HG02610 (cell line): ENCODE results near the gene FAM193A.
"Not testable (repeated sequence)": the region's sequence is repeated elsewhere in the genome, so short reads cannot be mapped to it uniquely, and the experiment has no call there.

Source experiments
- ATAC-seq: cut with Tn5 transposase; IDR thresholded peaks from one replicate; pipeline ENCODE4 v1.9.1; 2021; ENCODE audit warnings: mild to moderate bottlenecking, moderate library complexity; ENCODE audit not compliant: unreplicated experiment

The FAM193A gene

DNA sequence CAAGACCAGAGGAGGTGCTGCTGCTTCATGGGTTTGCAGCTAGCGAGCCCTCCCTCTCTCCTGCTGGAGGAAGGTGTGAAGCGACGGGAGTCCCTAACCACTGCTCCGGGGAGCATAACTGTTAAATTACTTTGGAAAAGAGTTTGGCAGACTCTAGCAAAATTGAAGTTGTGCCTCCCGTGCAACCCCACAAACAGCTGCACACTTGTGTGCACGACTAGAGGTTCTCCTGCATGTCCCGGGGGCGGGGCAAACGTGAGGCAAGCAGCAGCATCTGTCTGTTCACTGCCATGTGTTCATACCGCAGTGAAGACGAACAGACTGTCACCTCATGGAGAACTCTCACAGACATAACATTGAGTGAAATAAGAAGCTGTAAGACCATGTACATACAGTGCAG is 185.1 kb downstream of the FAM193A start:
- no peak for ATAC-seq

GRCh38 chr4:2722033-2722432 is 185.6 kb downstream of the FAM193A start:
- ATAC-seq = no peak

- ATAC-seq = no peak
These were observed 187.3 kb downstream of the FAM193A start for GRCh38 chr4:2723751-2724150.

GRCh38 chr4:2725380-2725779 is 188.9 kb downstream of the FAM193A start:
- no peak for ATAC-seq

DNA sequence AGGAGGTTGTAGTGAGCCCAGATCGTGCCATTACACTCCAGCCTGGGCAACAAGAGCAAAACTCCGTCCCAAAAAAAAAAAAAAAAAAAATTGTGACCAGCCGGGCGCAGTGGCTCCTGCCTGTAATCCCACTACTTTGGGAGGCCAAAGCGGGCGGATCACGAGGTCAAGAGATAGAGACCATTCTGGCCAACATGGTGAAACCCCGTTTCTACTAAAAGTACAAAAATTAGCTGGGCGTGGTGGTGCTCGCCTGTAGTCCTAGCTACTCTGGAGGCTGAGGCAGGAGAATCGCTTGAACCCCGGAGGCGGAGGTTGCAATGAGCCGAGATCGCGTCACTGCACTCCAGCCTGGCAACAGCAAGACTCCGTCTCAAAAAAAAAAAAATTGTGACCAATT is 190.4 kb downstream of the FAM193A start:
- ATAC-seq = not testable (repeated sequence)

DNA sequence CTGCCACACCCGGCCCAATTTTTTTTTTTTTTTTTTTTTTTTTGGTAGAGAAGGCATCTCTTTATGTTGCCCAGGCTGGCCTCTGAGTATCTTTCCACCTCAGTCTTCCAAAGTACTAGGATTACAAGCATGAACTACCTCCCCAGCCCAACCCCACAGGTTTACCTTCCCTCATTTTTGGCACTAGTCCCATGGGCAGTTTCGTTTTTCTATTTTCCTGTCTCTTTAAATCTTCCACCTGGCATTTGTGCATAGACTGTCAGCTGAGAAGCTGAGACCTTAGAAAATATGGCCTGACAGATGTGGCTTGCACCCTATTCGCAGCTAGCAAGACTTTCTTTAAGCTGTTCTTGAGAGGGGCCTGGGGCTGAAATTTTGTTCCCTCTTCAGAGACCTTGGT is 191.8 kb downstream of the FAM193A start:
- no peak for ATAC-seq

GRCh38 chr4:2728806-2729532 is 192.5 kb downstream of the FAM193A start:
- ATAC-seq = no peak

DNA sequence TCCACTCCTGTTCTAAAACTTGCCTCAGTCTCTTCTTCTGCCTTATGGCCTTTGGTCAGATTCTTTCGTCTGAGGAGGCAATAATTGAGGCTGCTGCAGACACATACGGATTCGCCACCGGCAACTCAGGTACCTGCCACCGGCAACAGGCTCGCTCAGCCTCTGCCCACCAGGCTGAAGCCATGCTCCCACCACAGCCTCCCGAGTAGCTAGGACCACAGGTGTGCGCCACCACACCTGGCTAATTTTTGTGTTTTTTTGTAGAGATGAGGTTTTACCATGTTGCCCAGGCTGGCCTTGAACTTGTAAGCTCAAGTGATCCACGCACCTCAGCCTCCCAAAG is 193.1 kb downstream of the FAM193A start:
- no peak for ATAC-seq

DNA sequence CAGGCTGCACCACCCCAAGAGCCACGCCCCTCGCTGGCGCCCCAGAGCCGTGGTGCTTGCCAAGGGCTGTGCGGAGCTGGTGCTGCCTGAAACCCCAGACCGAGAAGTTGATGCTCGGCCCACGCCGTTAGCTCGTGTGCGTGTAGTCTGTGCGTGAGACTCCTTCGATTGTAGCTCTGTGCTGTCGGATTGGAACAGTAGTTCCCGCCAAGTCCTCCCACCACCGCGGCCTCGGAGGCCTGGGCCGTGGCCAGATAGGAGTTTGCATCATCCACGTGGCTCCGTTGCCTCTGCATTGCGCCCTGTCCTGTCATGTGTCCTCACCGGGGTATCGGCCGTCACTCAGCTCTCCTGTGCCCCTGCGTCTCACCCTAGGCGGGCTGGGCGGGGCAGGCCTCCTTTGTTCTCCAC is 195.5 kb downstream of the FAM193A start:
- no peak for ATAC-seq

- no peak for ATAC-seq
These were observed 196.1 kb downstream of the FAM193A start for GRCh38 chr4:2732526-2732925.

- ATAC-seq = no peak
These were observed 196.8 kb downstream of the FAM193A start for GRCh38 chr4:2733001-2733843.

DNA sequence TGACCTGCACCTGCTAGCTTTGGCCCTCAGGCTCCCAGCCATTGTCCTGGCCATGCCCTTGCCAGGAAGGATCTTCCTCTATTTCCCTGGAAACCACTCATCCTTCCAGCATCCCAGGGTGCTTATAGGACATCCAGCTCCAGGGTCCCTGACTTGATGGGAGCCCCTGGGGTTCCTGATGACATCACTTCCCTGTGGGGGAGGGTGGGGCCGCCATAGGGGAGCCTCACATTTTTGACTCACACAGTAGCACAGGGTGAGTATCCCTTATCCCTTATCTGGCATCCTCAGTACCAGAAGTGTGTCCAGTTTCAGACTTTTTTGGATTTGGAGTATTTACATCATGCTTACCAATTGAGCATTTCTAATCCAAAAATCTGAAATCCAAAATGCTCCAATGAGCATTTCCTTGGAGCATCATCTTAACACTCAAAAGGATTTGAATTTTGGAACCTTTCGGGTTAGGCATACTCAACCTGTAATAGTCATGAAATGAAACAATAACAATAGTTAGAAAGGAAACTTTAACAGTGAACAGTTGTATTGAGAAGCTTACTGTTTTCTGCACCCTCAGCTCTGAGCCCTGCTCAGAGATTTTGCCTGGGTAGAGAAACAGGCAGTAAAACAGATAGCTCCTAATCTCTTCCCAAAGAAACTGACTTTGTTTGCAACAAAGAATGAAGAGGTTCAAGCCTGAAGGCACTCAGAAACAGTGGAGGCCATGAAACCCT is 197.6 kb downstream of the FAM193A start:
- ATAC-seq = no peak

- peak; percentile 64 for ATAC-seq
These were observed 198.2 kb downstream of the FAM193A start for GRCh38 chr4:2734612-2735011.

- ATAC-seq = no peak
These were observed 199.4 kb downstream of the FAM193A start for GRCh38 chr4:2735869-2736268.

DNA sequence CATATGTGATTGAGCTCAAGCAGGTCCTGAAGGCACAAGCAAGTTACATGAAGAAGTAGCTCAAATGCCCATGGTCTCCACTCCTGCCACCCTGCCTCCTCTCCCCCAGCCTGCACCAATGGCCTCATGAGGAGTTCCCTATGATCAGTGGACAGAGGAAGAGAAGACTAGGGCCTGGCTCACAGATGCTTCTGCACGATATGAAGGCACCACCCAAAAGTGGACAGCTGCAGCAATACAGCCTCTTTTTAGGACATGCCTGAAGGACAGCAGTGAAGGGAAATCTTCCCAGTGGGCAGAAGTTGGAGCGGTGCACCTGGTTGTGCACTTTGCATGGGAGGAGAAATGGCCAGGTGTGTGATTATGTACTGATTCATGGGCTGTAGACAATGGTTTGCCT is 201.8 kb downstream of the FAM193A start:
- not testable (repeated sequence) for ATAC-seq

GRCh38 chr4:2741626-2742025 is 205.2 kb downstream of the FAM193A start:
- ATAC-seq = no peak

- ATAC-seq = no peak
These were observed 205.8 kb downstream of the FAM193A start for GRCh38 chr4:2742081-2742822.

DNA sequence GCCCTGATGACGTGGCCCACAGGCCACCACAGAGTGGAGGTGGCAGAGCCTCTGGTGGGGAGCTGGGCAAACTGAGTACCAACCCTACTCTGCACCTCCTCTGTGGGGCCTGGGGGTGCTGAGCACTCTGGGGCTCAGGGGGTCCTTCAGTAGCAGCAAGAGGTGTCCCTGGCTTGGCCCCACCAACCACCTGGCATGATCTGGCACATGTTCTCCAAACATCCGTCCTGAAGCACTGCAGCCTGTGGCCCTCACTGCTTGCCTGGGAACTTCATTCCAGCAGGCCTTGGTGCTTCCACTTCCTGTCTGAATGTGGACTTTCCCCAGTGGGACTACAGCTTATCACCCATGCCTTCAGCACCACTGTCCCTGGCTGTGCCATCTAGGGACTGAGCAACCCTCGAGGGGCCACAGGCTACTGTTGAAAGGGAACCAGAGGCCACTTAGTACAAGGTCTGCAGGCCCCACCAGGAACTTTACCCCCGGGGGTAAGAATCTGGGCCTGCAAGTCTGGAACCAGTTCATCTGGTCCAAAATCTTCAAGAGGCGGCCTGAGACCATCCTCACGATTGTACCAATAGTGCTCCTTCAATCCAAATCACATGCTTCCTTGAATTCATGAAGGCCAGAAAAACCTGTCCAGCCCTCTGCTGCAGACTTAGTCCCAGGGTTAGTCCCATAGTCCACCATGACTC is 206.5 kb downstream of the FAM193A start:
- no peak for ATAC-seq

DNA sequence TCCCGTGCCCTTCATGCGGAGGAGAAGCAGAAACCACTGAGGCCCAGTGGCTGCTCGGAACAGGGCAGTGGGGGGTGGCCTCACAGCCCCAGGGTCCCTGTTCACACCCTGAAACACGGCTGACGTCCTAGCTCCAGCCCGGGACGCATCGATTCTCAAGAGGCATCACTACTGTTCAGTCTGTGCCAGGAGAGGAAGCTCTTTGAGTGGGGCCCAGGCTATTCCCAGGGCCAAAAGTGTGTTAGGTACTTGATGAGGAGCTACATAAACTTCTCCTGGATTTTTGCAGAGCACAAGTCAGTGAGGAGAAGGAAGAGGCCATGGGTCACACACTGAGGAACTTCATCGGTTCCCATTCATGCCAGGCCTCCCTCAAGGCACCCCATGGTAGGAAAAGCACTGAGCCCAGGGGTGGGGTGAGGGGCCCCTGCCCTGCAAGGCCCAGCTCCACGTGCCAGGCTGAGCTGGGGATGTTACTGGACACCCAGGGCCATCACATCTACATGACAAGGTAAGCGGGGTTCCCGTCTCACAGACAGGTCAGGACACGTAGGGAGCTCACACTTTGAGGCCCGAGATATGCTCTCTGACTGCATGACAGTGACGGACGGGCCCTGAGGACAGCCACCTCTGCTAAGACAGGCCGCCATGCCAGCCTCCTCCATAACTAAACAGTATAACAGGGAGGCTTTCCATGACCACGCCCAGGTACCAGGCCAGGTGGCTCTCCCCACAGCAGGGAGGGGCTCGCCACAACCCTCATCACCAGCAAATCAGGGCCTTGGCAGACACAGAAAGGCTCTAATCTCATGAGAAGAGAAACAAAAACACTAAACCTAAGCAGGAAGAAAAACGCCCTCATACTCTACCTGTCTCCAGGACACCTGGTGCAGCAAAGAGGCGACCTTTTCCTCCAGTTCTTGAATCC is 207.3 kb downstream of the FAM193A start:
- ATAC-seq = no peak
